Measurements from ENCODE around the gene COL18A1. TPM values are rescaled to one million over a fixed set of nuclear protein-coding genes. Genes with fewer than 3 reads are reported as not detected.

The COL18A1 gene
- total RNA-seq, 1 donor = 33.7 TPM

GRCh38 chr21:45392573-45392971, 12.4 kb upstream of the COL18A1 start:
- DNase-seq (ENCODE audit: low read depth) = no peak
- no peak overlapping the region for H3K4me3 ChIP-seq (ENCODE audit: low read depth, low read length)
- no peak for TF ChIP-seq CTCF (IDR thresholded peaks at IDR 0.05; ENCODE audit: insufficient read depth, low read depth, low read length)

- no peak overlapping the region for H3K4me3 ChIP-seq (ENCODE audit: low read depth, low read length)
- no peak for DNase-seq (ENCODE audit: low read depth)
- no peak for TF ChIP-seq CTCF (IDR thresholded peaks at IDR 0.05; ENCODE audit: insufficient read depth, low read depth, low read length)
Measured at GRCh38 chr21:45393021-45393420, 11.9 kb upstream of the COL18A1 start.

DNA sequence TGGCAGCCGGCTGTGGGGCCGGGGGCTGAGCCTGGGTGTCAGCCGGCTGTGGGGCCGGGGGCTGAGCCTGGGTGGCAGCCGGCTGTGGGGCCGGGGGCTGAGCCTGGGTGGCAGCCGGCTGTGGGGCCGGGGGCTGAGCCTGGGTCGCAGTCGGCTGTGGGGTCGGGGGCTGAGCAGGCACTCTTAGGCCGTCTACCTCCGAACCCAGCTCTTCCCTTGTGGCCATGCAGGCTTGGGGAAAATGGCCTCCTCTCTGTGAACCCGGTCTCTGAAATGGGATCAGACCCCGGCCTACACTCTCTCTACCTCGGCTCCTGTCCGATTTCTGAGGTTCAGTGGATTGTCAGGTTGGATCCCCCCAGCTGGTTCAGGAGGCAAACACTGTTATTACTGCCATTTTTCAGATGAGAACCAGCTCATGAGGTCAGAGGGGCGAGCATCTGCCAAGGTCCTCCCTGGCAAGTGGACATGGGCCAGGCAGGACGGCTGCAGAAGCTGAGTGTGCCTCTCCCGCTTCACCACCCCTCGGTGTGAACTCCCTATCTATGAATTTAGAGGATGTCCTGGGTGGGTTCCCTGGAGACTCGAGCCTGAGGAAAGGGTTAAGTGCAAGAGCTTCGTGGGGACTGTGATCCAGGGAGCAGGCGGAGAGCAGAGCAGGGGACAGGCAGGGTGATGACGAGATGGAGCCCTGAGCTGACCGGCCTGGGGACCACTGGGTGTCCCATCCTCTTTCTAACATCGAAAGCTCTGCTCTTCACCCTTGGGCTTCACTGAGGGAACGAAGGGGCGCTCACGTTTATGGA, 10.9 kb upstream of the COL18A1 start:
- TF ChIP-seq CTCF (IDR thresholded peaks at IDR 0.05; ENCODE audit: insufficient read depth, low read depth, low read length) = no peak
- H3K4me3 ChIP-seq (ENCODE audit: low read depth, low read length) = no peak overlapping the region
- DNase-seq (ENCODE audit: low read depth) = no peak

DNA sequence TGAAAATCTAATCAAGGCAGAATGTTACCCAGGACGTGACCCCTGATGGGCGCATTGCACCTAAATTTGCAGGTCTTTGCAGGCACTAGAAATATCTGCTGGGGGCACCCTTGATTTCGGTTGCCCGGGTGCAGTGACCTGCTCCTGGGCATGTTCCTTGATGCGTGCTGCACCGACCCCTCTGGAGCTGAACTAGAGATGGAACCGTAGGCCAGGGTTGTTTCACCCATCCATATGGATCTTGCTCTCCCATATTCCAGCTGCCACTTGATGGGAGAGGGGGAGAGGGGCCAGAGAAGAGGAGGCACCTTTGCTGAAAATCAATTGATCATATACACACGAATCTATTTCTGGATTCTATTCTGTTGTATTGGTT, 8.4 kb upstream of the COL18A1 start:
- H3K4me3 ChIP-seq (ENCODE audit: low read depth, low read length) = no peak overlapping the region
- no peak for TF ChIP-seq CTCF (IDR thresholded peaks at IDR 0.05; ENCODE audit: insufficient read depth, low read depth, low read length)
- no peak for DNase-seq (ENCODE audit: low read depth)

- TF ChIP-seq CTCF (IDR thresholded peaks at IDR 0.05; ENCODE audit: insufficient read depth, low read depth, low read length) = no peak
- no peak overlapping the region for H3K4me3 ChIP-seq (ENCODE audit: low read depth, low read length)
- DNase-seq (ENCODE audit: low read depth) = no peak
Measured at GRCh38 chr21:45397381-45397780, 7.6 kb upstream of the COL18A1 start.

GRCh38 chr21:45401054-45401518, 3.9 kb upstream of the COL18A1 start:
- no peak for DNase-seq (ENCODE audit: low read depth)
- H3K4me3 ChIP-seq (ENCODE audit: low read depth, low read length) = no peak overlapping the region
- no peak for TF ChIP-seq CTCF (IDR thresholded peaks at IDR 0.05; ENCODE audit: insufficient read depth, low read depth, low read length)
